ENCODE results near the gene AIFM1. TPM values are rescaled to one million over a fixed set of nuclear protein-coding genes. Genes with fewer than 3 reads are reported as not detected.

The AIFM1 gene
- total RNA-seq, 1 experiment from 2014 or later = 28.3 TPM

Other genes starting within 250 kb of the AIFM1 start
- gene BCORL1, start 183.2 kb downstream of the AIFM1 start, total RNA-seq (2014; rRNA removed; shearing (Covaris generic)) = 1.2 and 1.6 TPM in 2 replicates
- 13.1 and 18.2 TPM in 2 replicates for gene ELF4, start 55.3 kb downstream of the AIFM1 start, total RNA-seq (2014; rRNA removed; shearing (Covaris generic))
- gene RAB33A, start 6.1 kb upstream of the AIFM1 start, total RNA-seq (2014; rRNA removed; shearing (Covaris generic)) = 0.16 TPM in 1 of 2 replicates, not detected in the other
- gene ZNF280C, start 103.1 kb upstream of the AIFM1 start, total RNA-seq (2014; rRNA removed; shearing (Covaris generic)) = 5.6 and 7.5 TPM in 2 replicates
- gene SLC25A14, start 174.1 kb upstream of the AIFM1 start, total RNA-seq (2014; rRNA removed; shearing (Covaris generic)) = 8.4 and 9.6 TPM in 2 replicates
- gene GPR119, start 219.8 kb upstream of the AIFM1 start, total RNA-seq (2014; rRNA removed; shearing (Covaris generic)) = not detected in 2 replicates
- gene RBMX2, start 236.1 kb upstream of the AIFM1 start, total RNA-seq (2014; rRNA removed; shearing (Covaris generic)) = 21.7 and 25.4 TPM in 2 replicates